Common myeloid progenitor, CD34-positive (primary cell): ENCODE results near the gene UBR2.
"Not testable (repeated sequence)": the region's sequence is repeated elsewhere in the genome, so short reads cannot be mapped to it uniquely, and the experiment has no call there.

Experiments used
- CTCF ChIA-PET: fragments of 350-600 bp; sonication (Branson Sonifier 250); formaldehyde crosslinking; loops from one replicate; lab custom pipeline; 2021; ENCODE audit warnings: antibody characterized with exemption; lab: Charles Lee
- POLR2A ChIA-PET: fragments of 350-600 bp; sonication (Branson Sonifier 250); formaldehyde crosslinking; loops from one replicate; lab custom pipeline; 2021; ENCODE audit warnings: antibody characterized with exemption; lab: Charles Lee
- DNase-seq, 3 donors: peaks; one replicate each; pipeline versions ENCODE4 v3.0.0 to v3.0.0-alpha.2; 2013
- H3K27ac ChIP-seq, 2 experiments: 1 replicate in 1 of 2; 2 replicates in 1 of 2; pipeline ENCODE4 v1.7.0; 2013; ENCODE audit warnings: inconsistent platforms in 2 of 2, low read length in 2 of 2, mild to moderate bottlenecking in 2 of 2, low read depth in 1 of 2, moderate library complexity in 1 of 2; ENCODE audit not compliant: severe bottlenecking in 2 of 2, insufficient read depth in 1 of 2, poor library complexity in 1 of 2
- H3K27me3 ChIP-seq, 5 experiments: replicated peaks in 2 of 5; 1 replicate in 3 of 5; 2 replicates in 2 of 5; pipeline versions ENCODE4 v1.6.1 to v1.7.0; 2013; ENCODE audit warnings: low read length in 4 of 5, mild to moderate bottlenecking in 2 of 5, moderate library complexity in 2 of 5, inconsistent platforms in 1 of 5; ENCODE audit not compliant: insufficient read depth in 5 of 5, control insufficient read depth in 4 of 5
- H3K36me3 ChIP-seq, 4 experiments: 1 replicate in 2 of 4; 2 replicates in 2 of 4; pipeline versions ENCODE4 v1.6.1 to v1.7.0; 2013; ENCODE audit warnings: low read length in 3 of 4, control low read depth in 1 of 4, mild to moderate bottlenecking in 1 of 4; ENCODE audit not compliant: control insufficient read depth in 4 of 4, insufficient read depth in 4 of 4
- H3K4me1 ChIP-seq, 4 experiments: 1 replicate in 3 of 4; 2 replicates in 1 of 4; pipeline versions ENCODE4 v1.6.1 to v1.7.1; 2013; ENCODE audit warnings: low read length in 3 of 4, mild to moderate bottlenecking in 3 of 4, control low read depth in 1 of 4, inconsistent platforms in 1 of 4, moderate library complexity in 1 of 4; ENCODE audit not compliant: control insufficient read depth in 4 of 4, insufficient read depth in 4 of 4; ENCODE audit errors: control extremely low read depth in 1 of 4
- H3K4me3 ChIP-seq, 7 experiments: 1 replicate in 4 of 7; 2 replicates in 3 of 7; pipeline versions ENCODE4 v1.5.1 to v1.7.0; 2013; ENCODE audit warnings: mild to moderate bottlenecking in 7 of 7, low read length in 6 of 7, moderate library complexity in 6 of 7, inconsistent platforms in 2 of 7, low read depth in 2 of 7, control low read depth in 1 of 7; ENCODE audit not compliant: insufficient read depth in 4 of 7, control insufficient read depth in 1 of 7; ENCODE audit errors: extremely low read depth in 1 of 7
- H3K9me3 ChIP-seq, 5 experiments: 1 replicate in 4 of 5; 2 replicates in 1 of 5; pipeline versions ENCODE4 v1.6.1 to v1.7.1; 2013; ENCODE audit warnings: low read length in 4 of 5, mild to moderate bottlenecking in 2 of 5, inconsistent platforms in 1 of 5, low read depth in 1 of 5, moderate library complexity in 1 of 5; ENCODE audit not compliant: control insufficient read depth in 4 of 5, insufficient read depth in 2 of 5; ENCODE audit errors: control extremely low read depth in 1 of 5
- WGBS: methylation state at CpG from one replicate; pipeline ENCODE4 v1.1.5; 2013; ENCODE audit not compliant: insufficient coverage; 5-methylcytosine and 5-hydroxymethylcytosine counted together

UBR2 gene

DNA sequence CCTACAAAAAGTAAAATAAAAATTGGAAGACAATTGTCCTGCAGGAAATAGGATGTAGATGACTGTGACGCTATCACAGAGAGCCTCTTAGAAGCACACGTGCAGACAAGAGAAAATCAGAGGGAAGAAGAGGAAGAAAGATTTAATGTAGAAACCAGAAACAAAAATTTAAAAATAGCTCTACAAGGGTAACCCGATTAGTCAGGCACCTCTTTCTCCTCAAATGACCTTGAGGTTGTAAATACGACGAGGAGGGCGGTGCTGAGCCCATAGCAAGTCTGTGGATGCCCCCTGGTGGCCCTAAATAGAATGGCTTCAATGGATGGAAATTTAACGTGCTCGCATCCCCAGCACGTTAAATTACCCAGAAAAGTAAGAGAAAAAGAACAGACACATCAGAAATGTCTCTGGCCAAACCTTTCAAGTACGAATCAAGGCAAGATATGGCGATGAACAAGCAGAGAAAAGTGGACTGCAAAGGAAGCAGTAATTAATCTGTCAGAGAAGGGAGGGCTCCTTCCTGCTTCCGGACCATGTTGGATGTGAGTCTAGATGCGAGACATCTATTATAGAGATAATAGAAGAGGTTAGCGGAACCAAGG lies 162.8 kb downstream of the UBR2 start:
- no peaks in the 10 kb centered on the region for H3K27me3 ChIP-seq
- H3K4me3 ChIP-seq, result peak overlapping the region in 6 of 7 experiments; percentile 59 to 97 (median 78)
- H3K27ac ChIP-seq, result peak overlapping the region in 1 of 2 experiments; percentile 77
- CTCF ChIA-PET, result interaction anchor here (0.7 to 5.9 kb wide), 18 partner anchors 10 to 159 kb away, joined by 3 to 61 read pairs (median 4); partner anchors contain the start of genes BICRAL and TBCC
- POLR2A ChIA-PET, result interaction anchor here (0.9 to 2.7 kb wide), 4 partner anchors 14 to 56 kb away, joined by 4 to 15 read pairs (median 6); partner anchors contain the start of genes BICRAL and TBCC
- 0% methylated on average over 9 of the region's 14 CpGs for WGBS
- no peaks in the 10 kb centered on the region for H3K9me3 ChIP-seq
- no peaks in the 10 kb centered on the region for H3K36me3 ChIP-seq
- peak; percentile 90 to 96 (median 95) for DNase-seq
- H3K4me1 ChIP-seq, result peaks cover 0 to 14% (median 7%) of the 10 kb centered on the region in 4 experiments

DNA sequence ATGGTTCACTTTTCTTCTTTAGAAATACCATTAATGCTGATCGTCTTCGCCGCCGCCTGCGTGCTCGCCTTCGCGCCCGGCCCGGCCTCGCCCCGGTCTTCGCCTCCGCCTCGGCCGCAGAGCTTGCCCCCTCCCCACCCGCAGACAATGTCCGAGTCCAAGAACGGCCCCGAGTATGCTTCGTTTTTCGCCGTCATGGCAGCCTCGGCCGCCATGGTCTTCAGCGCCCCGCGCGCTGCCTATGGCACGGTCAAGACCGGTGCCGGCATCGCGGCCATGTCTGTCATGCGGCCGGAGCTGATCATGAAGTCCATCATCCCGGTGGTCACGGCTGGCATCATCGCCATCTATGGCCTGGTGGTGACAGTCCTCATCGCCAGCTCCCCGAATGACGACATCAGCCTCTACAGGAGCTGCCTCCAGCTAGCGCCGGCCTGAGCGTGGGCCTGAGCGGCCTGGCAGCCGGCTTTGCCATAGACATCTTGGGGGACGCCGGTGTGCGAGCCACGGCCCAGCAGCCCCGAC lies 163.3 kb downstream of the UBR2 start:
- Histone ChIP-seq H3K36me3 (no peaks in the 10 kb centered on the region), H3K27me3 (no peaks in the 10 kb centered on the region), H3K4me3 (peak overlapping the region in 6 of 7 experiments; percentile 59 to 97 (median 78)), H3K9me3 (peaks cover 0 to 2% (median 0%) of the 10 kb centered on the region in 5 experiments), H3K27ac (peak overlapping the region in 1 of 2 experiments; percentile 77), H3K4me1 (peaks cover 0 to 14% (median 7%) of the 10 kb centered on the region in 4 experiments)
- POLR2A ChIA-PET, result interaction anchor here (0.9 to 2.7 kb wide), 4 partner anchors 14 to 56 kb away, joined by 4 to 15 read pairs (median 6); partner anchors contain the start of genes BICRAL and TBCC
- CTCF ChIA-PET, result interaction anchor here (0.8 to 5.9 kb wide), 12 partner anchors 9 to 160 kb away, joined by 3 to 61 read pairs (median 5); partner anchors contain the start of genes BICRAL and TBCC
- peak in 2 of 3 donors; percentile 11 to 25 for DNase-seq
- WGBS, result 28% methylated on average over 51 of the region's 52 CpGs

DNA sequence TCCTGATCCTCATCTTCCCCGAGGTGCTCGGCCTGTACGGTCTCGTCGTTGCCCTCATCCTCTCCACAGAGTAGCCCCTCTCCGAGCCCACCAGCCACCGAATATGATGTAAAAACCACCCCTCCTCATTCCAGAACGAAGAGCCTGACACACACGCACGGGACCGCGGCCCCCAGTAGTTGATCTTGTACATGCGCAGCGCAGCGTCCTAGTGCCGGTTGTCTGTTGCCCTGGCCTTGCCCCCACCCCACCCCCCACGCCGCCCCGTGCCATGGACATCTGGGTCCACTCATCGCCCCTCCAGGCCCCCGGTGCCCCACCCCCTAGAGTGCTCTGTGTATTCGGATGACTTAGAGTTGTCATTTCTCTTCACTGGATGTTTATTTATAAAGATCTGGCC lies 163.8 kb downstream of the UBR2 start:
- 98% methylated on average over 12 of the region's 22 CpGs for WGBS
- Histone ChIP-seq H3K9me3 (peaks cover 0 to 2% (median 0%) of the 10 kb centered on the region in 5 experiments), H3K36me3 (no peaks in the 10 kb centered on the region), H3K27ac (no peak overlapping the region), H3K4me3 (peak overlapping the region in 2 of 7 experiments; percentile 68 to 97), H3K27me3 (no peaks in the 10 kb centered on the region), H3K4me1 (peaks cover 0 to 14% (median 7%) of the 10 kb centered on the region in 4 experiments)
- CTCF ChIA-PET, result interaction anchor here (0.8 to 5.9 kb wide), 10 partner anchors 8 to 119 kb away, joined by 3 to 61 read pairs (median 6); partner anchors contain the start of genes BICRAL and TBCC
- POLR2A ChIA-PET, result interaction anchor here (0.9 to 2.7 kb wide), 4 partner anchors 13 to 55 kb away, joined by 4 to 15 read pairs (median 6); partner anchors contain the start of genes BICRAL and TBCC
- DNase-seq, result no peak

DNA sequence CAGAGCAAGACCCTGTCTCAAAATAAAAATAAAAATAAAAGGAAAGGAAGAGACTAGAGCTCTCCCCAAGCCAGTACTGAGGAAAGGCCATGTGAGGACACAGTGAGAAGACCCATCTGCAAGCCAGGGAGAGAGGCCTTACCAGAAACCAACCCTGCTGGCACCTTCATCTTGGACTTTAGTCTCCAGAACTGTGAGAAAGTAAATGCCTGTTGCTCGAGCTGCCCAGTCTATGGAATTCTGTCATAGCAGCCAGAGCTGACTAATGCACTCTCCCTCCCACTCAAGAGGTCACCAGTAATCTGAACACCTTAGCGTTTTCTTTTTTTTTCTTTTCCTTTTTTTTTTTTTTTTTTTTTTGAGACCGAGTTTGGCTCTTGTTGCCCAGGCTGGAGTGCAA lies 165.9 kb downstream of the UBR2 start:
- no CpG with 5 or more reads among the region's 3 CpGs for WGBS
- Histone ChIP-seq H3K27ac (no peak overlapping the region), H3K36me3 (no peaks in the 10 kb centered on the region), H3K4me3 (no peak overlapping the region), H3K4me1 (peaks cover 0 to 14% (median 7%) of the 10 kb centered on the region in 4 experiments), H3K27me3 (no peaks in the 10 kb centered on the region), H3K9me3 (peaks cover 0 to 2% (median 0%) of the 10 kb centered on the region in 5 experiments)
- DNase-seq, result no peak
- ChIA-PET CTCF (interaction anchor here (0.6 to 5.9 kb wide), 3 partner anchors 13 to 149 kb away, joined by 3 to 61 read pairs (median 5); partner anchors contain the start of genes RPL7L1 and TBCC), POLR2A (interaction anchor here (0.6 to 2.4 kb wide), 3 partner anchors 16 to 150 kb away, joined by 3 to 6 read pairs (median 4); partner anchors contain the start of genes RPL7L1 and TBCC)

DNA sequence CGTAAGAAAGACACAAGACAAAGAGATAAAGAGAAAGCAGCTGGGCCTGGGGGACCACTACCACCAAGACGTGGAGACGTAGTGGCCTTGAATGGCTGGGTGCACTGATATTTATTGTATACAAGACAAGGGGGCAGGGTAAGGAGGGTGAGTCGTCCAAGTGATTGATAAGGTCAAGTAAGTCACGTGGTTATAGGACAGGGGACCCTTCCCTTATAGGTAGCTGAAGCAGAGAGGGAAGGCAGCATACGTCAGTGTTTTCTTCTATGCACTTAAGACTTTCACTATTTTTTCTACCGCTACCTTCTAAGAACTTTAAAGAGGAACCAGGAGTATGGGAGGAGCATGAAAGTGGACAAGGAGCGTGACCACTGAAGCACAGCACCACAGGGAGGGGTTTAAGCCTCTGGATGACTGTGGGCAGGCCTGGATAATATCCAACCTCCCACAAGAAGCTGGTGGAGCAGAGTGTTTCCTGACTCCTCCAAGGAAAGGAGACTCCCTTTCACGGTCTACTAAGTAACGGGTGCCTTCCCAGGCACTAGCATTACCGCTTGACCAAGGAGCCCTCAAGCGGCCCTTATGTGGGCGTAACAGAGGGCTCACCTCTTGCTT lies 170.1 kb downstream of the UBR2 start:
- H3K4me1 ChIP-seq, H3K27me3 ChIP-seq, DNase-seq, H3K36me3 ChIP-seq, POLR2A ChIA-PET, CTCF ChIA-PET, H3K4me3 ChIP-seq, H3K27ac ChIP-seq, H3K9me3 ChIP-seq: not testable (repeated sequence)
- WGBS, result 95% methylated on average over 10 of the region's 13 CpGs

DNA sequence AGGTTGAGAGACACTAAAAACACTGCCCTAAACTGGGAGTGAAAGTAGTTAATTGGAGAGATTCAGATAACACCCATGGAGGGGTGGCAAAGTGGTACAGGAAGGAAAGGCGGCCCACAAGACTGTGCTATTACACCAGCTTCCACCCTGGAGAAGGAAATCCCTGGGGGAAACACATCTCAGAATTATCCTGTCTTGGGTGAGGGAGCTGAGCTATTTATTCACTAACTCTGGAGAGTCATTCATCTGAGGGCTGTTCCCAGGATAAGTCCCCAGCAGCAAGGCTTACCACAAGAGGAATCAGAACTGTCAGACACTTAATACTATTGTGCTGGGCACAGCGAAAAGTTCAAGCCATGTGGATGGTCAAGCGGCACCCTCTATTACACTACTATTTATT lies 172.1 kb downstream of the UBR2 start:
- ChIA-PET CTCF (interaction anchor here (2.0 kb wide), 1 partner anchor 9 kb away, joined by 6 read pairs; no protein-coding TSS in a partner anchor), POLR2A (no interaction called here)
- Histone ChIP-seq H3K27me3 (no peaks in the 10 kb centered on the region), H3K27ac (no peak overlapping the region), H3K4me1 (no peaks in the 10 kb centered on the region), H3K36me3 (no peaks in the 10 kb centered on the region), H3K9me3 (peaks cover 0 to 2% (median 0%) of the 10 kb centered on the region in 5 experiments), H3K4me3 (no peak overlapping the region)
- WGBS, result 100% methylated on average over 2 of the region's 3 CpGs
- no peak for DNase-seq
